Fibroblast of lung (primary cell): ENCODE measurements around the gene EXOC6.

Experiments
- CTCF ChIP-seq, 2 donors: IDR thresholded peaks in 1 of 2; conservative IDR thresholded peaks in 1 of 2; 1 replicate in 1 of 2; 2 replicates in 1 of 2; pipeline ENCODE4 v1.5.1; 2011 to 2012; ENCODE audit warnings: low read length in 2 of 2, control low read depth in 1 of 2, inconsistent platforms in 1 of 2, low read depth in 1 of 2, mild to moderate bottlenecking in 1 of 2
- EZH2 ChIP-seq: IDR thresholded peaks from 2 replicates; pipeline ENCODE4 v1.5.1; 2012; ENCODE audit warnings: low read length, control low read depth, mild to moderate bottlenecking; ENCODE audit errors: missing control alignments

GRCh38 chr10:93081318-93081717, 233.0 kb downstream of the EXOC6 start:
- TF ChIP-seq CTCF (conservative IDR thresholded peaks at IDR 0.05 in 1 of 2, IDR thresholded peaks at IDR 0.05 in 1 of 2; ENCODE audit: low read depth in 1 of 2, low read length in 2 of 2) (no peak), EZH2 (no peak)
